GM21390 (cell line): ENCODE results near the gene PIPOX.
"Not testable (repeated sequence)": the region's sequence is repeated elsewhere in the genome, so short reads cannot be mapped to it uniquely, and the experiment has no call there.

ENCODE experiments used
- ATAC-seq: cut with Tn5 transposase; IDR thresholded peaks from one replicate; pipeline ENCODE4 v1.9.1; 2021; ENCODE audit not compliant: unreplicated experiment

The PIPOX gene

DNA sequence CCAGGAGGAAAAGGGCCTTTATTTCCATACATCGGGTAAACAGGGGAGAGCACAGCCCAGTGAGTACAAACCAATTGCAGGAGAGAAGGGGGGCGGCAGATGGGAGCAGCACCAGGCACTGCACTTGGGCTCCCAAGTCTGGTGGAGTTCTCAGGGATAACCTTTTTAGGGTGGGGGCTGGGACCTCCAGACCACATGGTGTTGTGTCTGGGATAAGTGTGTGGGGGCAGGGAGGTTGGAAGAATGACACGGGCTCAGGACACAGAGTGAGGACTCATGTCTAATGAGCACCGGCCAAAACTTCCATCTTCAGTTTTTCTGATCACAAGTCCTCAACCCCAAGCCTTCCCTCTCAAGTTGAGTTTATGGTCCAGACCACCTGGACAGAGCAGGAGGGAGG, 30.6 kb downstream of the PIPOX start:
- no peak for ATAC-seq

GRCh38 chr17:29074488-29074887, 31.5 kb downstream of the PIPOX start:
- ATAC-seq = no peak

DNA sequence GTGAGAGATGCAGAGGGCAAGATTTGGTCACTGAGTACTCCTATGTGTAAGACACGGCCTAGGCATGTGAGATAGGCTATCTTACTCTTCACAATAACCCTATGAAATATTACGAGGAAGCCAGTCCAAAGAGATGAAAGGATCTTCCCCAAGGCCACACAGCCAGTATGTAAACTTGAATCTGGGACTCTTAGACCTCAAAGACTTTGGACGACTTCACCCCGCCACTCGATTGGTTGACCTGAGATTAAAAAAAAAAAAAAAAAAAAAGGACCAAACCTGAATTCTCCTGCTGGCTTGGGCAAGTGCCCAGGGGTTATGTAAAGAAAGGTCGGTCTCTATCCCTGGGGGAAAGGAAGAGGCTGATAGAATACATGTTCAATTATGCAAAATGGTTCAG, 33.1 kb downstream of the PIPOX start:
- ATAC-seq = no peak

- no peak for ATAC-seq
These were observed 33.8 kb downstream of the PIPOX start for GRCh38 chr17:29076722-29077121.

GRCh38 chr17:29077320-29077719, 34.4 kb downstream of the PIPOX start:
- ATAC-seq = no peak

- no peak for ATAC-seq
These were observed 35.5 kb downstream of the PIPOX start for GRCh38 chr17:29078183-29079045.

DNA sequence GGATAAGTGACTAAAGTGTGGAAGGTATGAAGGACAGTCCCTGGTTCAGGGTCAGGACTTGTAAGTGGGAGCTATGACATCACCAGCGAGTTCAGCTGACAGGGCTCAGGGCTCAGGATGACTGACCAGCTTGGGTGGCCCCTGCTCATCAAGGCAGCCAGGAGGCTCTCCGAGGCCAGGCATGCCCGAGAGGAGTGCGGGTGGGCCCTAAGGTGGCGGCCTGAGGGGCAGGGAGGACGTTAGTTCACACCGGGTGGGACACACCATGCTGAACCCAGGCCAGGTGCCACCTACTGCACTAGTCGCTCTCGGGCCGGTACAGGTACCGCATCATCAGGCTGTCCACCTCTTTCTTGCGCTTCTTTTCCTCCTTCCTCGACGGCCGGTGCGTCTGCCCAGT, 36.5 kb downstream of the PIPOX start:
- no peak for ATAC-seq

DNA sequence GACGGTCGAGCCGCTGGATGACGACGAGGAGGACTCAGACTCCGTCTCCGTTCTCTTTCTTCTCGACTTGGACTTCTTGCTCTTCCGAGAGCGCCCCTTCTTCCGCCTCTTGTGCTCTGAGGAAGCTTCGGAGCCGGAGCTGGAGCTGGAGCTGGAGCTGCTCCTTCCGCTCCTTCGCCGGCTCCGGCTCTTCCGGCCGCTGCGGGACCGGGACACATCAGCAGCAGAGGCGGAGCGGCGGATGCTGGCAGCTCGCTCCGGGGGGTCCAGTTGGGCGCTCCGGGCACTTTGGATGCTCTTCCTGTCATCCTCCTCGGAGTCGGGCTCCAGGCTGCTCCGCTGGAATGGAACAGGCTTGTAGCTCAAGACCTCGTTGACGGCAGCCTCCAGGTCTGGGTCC, 36.9 kb downstream of the PIPOX start:
- no peak for ATAC-seq

- ATAC-seq = no peak
These were observed 37.4 kb downstream of the PIPOX start for GRCh38 chr17:29080323-29080722.

GRCh38 chr17:29080965-29081364, 38.0 kb downstream of the PIPOX start:
- ATAC-seq = no peak

- no peak for ATAC-seq
These were observed 41.7 kb downstream of the PIPOX start for GRCh38 chr17:29084541-29085146.

GRCh38 chr17:29085223-29085622, 42.3 kb downstream of the PIPOX start:
- no peak for ATAC-seq

- no peak for ATAC-seq
These were observed 43.8 kb downstream of the PIPOX start for GRCh38 chr17:29086628-29087332.

GRCh38 chr17:29088782-29089181, 45.8 kb downstream of the PIPOX start:
- ATAC-seq = not testable (repeated sequence)

- ATAC-seq = no peak
These were observed 46.7 kb downstream of the PIPOX start for GRCh38 chr17:29089601-29090044.

DNA sequence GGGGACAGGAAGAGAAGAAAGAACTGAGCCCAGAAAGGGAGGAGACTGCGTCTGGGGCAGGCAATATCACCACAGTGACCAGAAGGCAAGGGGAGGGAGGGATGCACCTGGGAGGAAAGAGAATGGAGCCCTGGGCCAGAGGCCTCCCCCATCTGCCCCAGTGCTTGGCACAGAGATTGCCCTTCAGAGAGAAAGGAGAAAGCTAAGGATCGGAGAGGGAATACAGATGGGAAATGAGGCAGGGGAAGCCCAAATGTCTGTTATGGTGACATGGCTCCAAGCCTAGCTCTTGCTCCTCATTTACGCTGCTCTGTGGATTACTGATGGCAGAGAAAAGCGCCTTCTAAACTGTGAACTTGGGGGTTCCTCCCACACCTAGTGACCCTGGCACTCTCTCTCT, 47.2 kb downstream of the PIPOX start:
- ATAC-seq = no peak

DNA sequence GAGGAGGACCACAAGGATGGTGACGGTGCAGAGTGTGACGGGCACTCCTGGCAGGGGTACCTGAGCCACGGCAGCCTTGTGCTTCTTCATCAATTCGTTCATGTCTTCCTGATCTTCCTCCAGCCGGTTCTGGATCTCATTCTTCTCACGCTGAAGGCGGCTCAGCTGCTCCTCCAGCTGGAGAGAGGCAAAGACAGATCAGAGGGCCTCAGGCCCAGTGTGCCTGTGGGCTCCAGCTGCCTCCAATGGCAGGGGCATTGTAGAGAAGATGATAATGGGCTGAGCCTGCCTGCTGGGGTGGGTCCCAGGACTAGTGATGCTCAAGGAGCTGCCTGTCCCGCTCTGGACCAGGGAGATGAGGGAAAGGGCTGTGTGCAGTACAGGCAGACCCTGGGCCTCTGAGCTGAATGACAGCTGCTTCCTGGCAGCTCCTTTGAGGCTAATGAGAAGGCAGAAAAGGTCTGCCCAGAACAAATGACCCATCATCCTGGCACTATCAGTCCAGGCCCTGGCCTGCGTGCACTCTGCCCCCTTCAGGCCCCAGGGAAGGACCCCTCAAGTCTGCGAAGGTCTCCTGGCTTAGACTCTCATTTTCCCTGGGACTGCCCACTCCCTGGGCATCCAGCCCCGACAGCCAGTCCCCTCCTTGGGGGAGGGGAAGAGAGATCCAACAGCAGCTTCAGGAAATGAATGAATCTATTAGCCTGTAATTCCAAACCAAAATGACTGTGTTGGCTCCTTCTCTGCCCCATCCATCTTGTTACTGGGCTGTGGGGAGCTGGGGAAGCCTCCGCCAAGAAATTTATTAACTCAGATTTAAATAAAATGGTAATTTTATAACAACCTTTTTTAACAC, 48.0 kb downstream of the PIPOX start:
- ATAC-seq = no peak

GRCh38 chr17:29091606-29092289, 48.8 kb downstream of the PIPOX start:
- no peak for ATAC-seq

DNA sequence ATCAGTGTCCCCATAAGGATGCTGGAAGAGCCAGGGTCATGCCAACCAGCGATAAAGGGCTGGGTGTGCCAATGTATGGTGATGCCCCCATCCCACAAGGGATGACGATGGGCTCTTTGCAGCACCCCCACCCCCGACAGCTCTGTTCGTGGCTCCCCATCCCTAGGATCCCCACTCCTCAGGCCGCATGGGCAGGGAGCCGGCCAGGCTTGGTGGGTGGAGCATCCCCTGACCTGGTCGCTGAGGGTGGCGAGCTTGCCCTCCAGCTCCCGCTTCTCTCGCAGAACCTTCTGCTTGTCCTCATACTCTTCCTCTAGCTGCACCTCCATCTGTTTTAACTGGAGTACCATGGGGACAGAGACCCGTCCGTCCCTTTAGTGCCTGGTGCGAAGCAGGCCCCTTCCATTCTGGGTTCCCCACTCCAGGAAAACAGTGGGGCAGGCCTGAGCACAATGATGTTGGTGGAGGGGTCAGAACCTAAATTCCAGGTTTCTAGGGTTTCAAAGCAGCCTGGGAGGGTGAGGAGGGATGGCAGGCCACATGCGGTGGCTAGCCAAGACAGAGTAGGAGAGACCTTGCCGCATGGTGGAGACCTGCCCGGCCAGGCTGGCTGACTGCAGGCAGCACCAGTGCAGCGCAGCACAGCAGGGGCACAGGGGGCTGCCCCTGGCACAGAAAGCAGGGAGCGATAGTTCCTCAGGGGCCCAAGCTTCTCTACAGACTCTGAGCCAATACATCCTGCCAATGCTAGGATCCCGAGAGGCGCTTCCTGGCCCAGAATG, 50.3 kb downstream of the PIPOX start:
- ATAC-seq = no peak
